Hepatocyte (in vitro differentiated cells): Measurements from ENCODE around the gene ASB8. TPM values are rescaled to one million over a fixed set of nuclear protein-coding genes. Genes with fewer than 3 reads are reported as not detected.
A peak's percentile ranks its signal among the peaks of the same experiment; 100 is the strongest.

ENCODE experiments used
- DNase-seq: peaks from one replicate; pipeline ENCODE4 v3.0.0-alpha.2; 2016; ENCODE audit warnings: low spot score
- H2AFZ ChIP-seq: fragments of 200-600 bp; sonication (generic); 2 replicates; pipeline ENCODE4 v1.6.0; 2016; ENCODE audit warnings: antibody characterized with exemption, mild to moderate bottlenecking
- H3K27ac ChIP-seq: fragments of 200-600 bp; sonication (generic); 2 replicates; pipeline ENCODE4 v1.5.1; 2016; ENCODE audit warnings: mild to moderate bottlenecking
- H3K27me3 ChIP-seq: fragments of 200-600 bp; sonication (generic); 2 replicates; pipeline ENCODE4 v1.6.1; 2016
- H3K36me3 ChIP-seq: fragments of 200-600 bp; sonication (generic); replicated peaks from 2 replicates; pipeline ENCODE4 v1.5.1; 2016; ENCODE audit warnings: low read depth; ENCODE audit not compliant: insufficient read depth
- H3K4me1 ChIP-seq: fragments of 200-600 bp; sonication (generic); 2 replicates; pipeline ENCODE4 v1.5.1; 2016; ENCODE audit warnings: mild to moderate bottlenecking, moderate library complexity; ENCODE audit not compliant: insufficient read depth
- H3K4me2 ChIP-seq: fragments of 200-600 bp; sonication (generic); 2 replicates; pipeline ENCODE4 v1.6.0; 2016
- H3K4me3 ChIP-seq: fragments of 200-600 bp; sonication (generic); 2 replicates; pipeline ENCODE4 v1.5.1; 2016; ENCODE audit warnings: mild to moderate bottlenecking
- H3K79me2 ChIP-seq: fragments of 200-600 bp; sonication (generic); 2 replicates; pipeline ENCODE4 v1.6.0; 2017; ENCODE audit warnings: mild to moderate bottlenecking
- H3K9me2 ChIP-seq: fragments of 200-600 bp; sonication (generic); replicated peaks from 2 replicates; pipeline ENCODE4 v1.6.0; 2017; ENCODE audit warnings: mild to moderate bottlenecking; ENCODE audit not compliant: insufficient read depth
- H3K9me3 ChIP-seq: fragments of 200-600 bp; sonication (generic); 2 replicates; pipeline ENCODE4 v1.5.1; 2016; ENCODE audit warnings: low read depth, mild to moderate bottlenecking
- H4K20me1 ChIP-seq: fragments of 200-600 bp; sonication (generic); 2 replicates; pipeline ENCODE4 v1.6.0; 2016; ENCODE audit warnings: mild to moderate bottlenecking; ENCODE audit not compliant: insufficient read depth, poor library complexity, severe bottlenecking
- EZH2 ChIP-seq: fragments of 200-600 bp; sonication (generic); IDR thresholded peaks from 2 replicates; pipeline ENCODE4 v1.6.1; 2016; ENCODE audit warnings: antibody characterized with exemption, mild to moderate bottlenecking, borderline replicate concordance
- EZH2phosphoT487 ChIP-seq: fragments of 200-600 bp; sonication (generic); IDR thresholded peaks from one replicate; pipeline ENCODE4 v1.6.1; 2018; ENCODE audit warnings: antibody characterized with exemption, mild to moderate bottlenecking, low read depth, moderate library complexity; ENCODE audit not compliant: unreplicated experiment, severe bottlenecking
- WGBS: methylation state at CpG from one replicate; pipeline ENCODE4 v1.1.6; 2016; ENCODE audit warnings: low lambda C conversion rate; ENCODE audit errors: missing lambda C conversion rate; 5-methylcytosine and 5-hydroxymethylcytosine counted together
- polyA plus RNA-seq: library from polyadenylated mRNA; unstranded; fragments of >200 nt; fragmentation: Nextera tagmentation; extraction: Ambion mirVana; gene quantifications from 2 replicates; pipeline ENCODE4 v1.2.1, GENCODE V29; 2016
- total RNA-seq: library from RNA; depleted of rRNA; stranded (reverse); fragments of >200 nt; gene quantifications from 2 replicates; pipeline ENCODE4 v1.2.3, GENCODE V29; 2014
- TF ChIP-seq, protein P1 (sequence below): fragments of 200-600 bp; sonication (generic); IDR thresholded peaks from 2 replicates; pipeline ENCODE4 v1.5.1; 2016; ENCODE audit warnings: antibody characterized with exemption, mild to moderate bottlenecking; ENCODE audit not compliant: poor library complexity

ASB8 gene
- total and polyA plus RNA-seq, 2 experiments from 2014 or later, result 27.2 to 29.0 TPM

DNA sequence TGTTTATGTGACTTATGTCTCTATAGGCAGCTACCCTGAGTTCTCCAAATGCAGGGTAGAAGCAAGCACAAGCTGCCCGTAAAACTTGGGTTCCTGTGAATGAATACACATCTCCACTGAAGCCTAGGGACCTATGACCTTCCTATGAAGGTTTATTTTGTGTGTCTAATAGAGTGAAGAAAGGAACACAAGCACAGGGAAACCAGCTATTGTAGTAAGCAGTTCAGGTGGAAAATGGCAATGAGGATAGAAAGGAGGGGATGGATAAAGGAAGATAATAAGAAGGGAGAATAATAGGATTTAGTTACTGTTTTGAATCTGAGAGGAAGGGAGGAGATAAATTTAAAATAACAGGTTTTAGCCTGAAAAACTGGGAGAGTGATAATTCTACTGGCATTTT is 35.8 kb downstream of the ASB8 start:
- H3K4me3 ChIP-seq, result no peak overlapping the region
- no peak overlapping the region for H3K27ac ChIP-seq
- H3K79me2 ChIP-seq, result peaks cover 28% of the 10 kb centered on the region
- no peak for DNase-seq
- no peaks in the 10 kb centered on the region for H4K20me1 ChIP-seq
- H3K36me3 ChIP-seq, result no peaks in the 10 kb centered on the region
- WGBS, result 92% methylated on average over 1 of the region's 1 CpG
- H3K27me3 ChIP-seq, result no peaks in the 10 kb centered on the region
- H2AFZ ChIP-seq, result no peak overlapping the region
- peaks cover 3% of the 10 kb centered on the region for H3K4me1 ChIP-seq
- TF ChIP-seq EZH2phosphoT487 (no peak), EZH2 (no peak)
- TF ChIP-seq, protein P1, sequence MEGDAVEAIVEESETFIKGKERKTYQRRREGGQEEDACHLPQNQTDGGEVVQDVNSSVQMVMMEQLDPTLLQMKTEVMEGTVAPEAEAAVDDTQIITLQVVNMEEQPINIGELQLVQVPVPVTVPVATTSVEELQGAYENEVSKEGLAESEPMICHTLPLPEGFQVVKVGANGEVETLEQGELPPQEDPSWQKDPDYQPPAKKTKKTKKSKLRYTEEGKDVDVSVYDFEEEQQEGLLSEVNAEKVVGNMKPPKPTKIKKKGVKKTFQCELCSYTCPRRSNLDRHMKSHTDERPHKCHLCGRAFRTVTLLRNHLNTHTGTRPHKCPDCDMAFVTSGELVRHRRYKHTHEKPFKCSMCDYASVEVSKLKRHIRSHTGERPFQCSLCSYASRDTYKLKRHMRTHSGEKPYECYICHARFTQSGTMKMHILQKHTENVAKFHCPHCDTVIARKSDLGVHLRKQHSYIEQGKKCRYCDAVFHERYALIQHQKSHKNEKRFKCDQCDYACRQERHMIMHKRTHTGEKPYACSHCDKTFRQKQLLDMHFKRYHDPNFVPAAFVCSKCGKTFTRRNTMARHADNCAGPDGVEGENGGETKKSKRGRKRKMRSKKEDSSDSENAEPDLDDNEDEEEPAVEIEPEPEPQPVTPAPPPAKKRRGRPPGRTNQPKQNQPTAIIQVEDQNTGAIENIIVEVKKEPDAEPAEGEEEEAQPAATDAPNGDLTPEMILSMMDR, result no peak
- H3K9me3 ChIP-seq, result no peaks in the 10 kb centered on the region
- H3K4me2 ChIP-seq, result no peak overlapping the region
- no peaks in the 10 kb centered on the region for H3K9me2 ChIP-seq

DNA sequence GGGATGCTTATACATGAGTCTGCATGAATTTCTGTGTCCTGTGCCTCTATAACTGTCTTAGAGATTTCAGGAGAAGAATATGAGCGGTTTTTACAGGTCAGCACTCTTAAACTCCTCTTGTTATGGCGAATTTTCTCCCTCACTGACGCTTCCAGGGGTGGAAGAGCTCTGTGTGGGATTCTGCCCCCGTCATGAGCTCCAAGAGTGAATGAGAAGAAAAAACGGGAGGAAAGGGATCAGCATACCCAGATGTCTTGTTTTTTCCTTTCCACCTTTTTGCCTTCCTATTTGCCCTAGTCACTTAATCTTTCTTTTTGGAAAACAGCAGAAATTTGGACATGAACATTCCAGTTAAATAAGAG is 37.5 kb downstream of the ASB8 start:
- Histone ChIP-seq H3K4me2 (peak overlapping the region; percentile 78), H3K4me1 (peaks cover 3% of the 10 kb centered on the region), H3K36me3 (no peaks in the 10 kb centered on the region), H3K79me2 (peaks cover 28% of the 10 kb centered on the region), H2AFZ (peak overlapping the region; percentile 67), H3K27ac (peak overlapping the region; percentile 67), H3K9me3 (no peaks in the 10 kb centered on the region), H3K4me3 (peak overlapping the region; percentile 76), H4K20me1 (no peaks in the 10 kb centered on the region), H3K9me2 (no peaks in the 10 kb centered on the region), H3K27me3 (no peaks in the 10 kb centered on the region)
- no peak for DNase-seq
- TF ChIP-seq EZH2, result no peak
- no peak for TF ChIP-seq EZH2phosphoT487
- TF ChIP-seq, protein P1, result no peak
- WGBS, result 1% methylated on average over 5 of the region's 5 CpGs

DNA sequence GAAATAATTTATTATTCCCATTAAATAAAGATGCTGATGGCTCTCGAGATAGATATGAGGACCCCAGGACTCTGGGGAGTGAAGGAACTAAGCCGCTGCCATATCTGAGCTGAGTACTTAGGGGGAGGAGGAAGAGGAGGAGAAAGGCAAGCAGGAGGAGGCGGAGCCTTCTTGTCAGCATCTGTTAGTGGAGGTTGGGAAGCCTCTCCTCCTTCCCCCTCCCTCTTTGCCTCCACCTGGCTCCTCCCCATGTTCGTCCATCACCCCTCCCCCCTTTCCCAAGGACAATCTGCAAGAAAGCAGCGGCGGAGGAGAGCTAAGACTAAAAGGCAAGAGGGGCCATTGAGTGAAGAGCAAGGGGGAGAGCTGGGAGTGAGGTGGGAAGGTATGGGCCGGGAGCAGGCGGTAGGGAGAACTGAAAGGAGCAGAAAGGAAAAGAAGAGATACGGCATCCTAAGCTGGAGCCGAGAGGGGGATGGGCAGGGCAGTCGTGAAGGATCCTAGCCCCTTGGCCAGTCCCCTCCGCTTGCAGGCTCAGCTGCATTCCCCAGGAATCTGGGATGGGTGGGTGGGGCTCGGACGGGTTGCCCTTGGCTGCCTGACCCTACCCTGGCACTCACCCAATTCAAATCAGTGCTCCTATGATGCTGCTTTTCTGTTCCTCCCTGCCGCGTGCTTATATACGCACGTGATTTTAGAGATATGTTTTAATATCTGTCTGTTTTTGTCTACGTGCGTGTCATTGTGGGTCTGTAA is 38.1 kb downstream of the ASB8 start, which contains the start of gene PFKM:
Gene PFKM, plus strand, starts transcription at position 287 of the 756 bp plus-strand sequence. CDS start 3,411 bp downstream, outside the sequence.
- Histone ChIP-seq H3K36me3 (no peaks in the 10 kb centered on the region), H2AFZ (peak within 1 kb of the TSS; percentile 67), H3K27ac (peak within 1 kb of the TSS; percentile 67), H3K9me3 (no peaks in the 10 kb centered on the region), H3K79me2 (peaks cover 28% of the 10 kb centered on the region), H3K4me2 (peak within 1 kb of the TSS; percentile 78), H4K20me1 (no peaks in the 10 kb centered on the region), H3K27me3 (no peaks in the 10 kb centered on the region), H3K4me3 (peak within 1 kb of the TSS; percentile 76), H3K9me2 (no peaks in the 10 kb centered on the region), H3K4me1 (peaks cover 3% of the 10 kb centered on the region)
- TF ChIP-seq, protein P1, result no peak
- no peak for TF ChIP-seq EZH2phosphoT487
- no peak for TF ChIP-seq EZH2
- DNase-seq, result peak; percentile 93
- WGBS, result under 1% methylated on average over 20 of the region's 20 CpGs
